ENCODE measurements around the gene SRGAP2B.
"Not testable (repeated sequence)": the region's sequence is repeated elsewhere in the genome, so short reads cannot be mapped to it uniquely, and the experiment has no call there.

The SRGAP2B gene

DNA sequence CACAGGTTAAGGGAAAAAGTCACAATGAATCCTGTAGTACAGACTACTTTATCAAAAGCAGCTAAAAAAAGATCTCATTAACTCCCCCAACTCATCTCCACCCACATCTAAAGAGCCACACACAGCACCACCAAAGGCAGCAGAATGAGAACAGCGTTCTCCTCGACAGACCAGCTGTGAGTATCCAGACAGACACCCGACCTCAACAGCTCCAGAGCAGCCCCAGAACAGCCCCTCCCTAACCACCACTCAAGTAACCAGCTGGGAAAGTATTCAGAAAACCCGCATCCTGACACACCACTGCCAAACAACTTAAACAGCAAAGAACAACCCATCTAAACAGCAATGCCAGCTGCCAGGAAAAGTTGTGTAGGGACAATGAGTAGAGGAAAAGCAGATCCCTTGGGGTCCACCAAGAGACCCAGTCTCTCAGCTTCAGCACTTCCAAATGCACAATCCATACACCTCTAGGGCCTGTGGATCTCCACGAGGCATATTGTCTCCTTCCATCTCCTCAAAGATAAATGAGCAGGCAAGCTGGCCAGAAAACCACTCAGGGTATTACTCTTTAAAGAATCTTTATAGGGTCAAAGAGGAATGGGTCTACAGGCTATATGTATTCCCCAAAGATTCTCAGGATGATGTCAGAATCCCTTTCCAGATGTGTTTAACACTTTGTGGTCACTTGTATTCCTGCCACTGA, 49.4 kb downstream of the SRGAP2B start:
- not testable (repeated sequence) for DNase-seq (ENCODE audit: low read depth in 2 of 2)

DNA sequence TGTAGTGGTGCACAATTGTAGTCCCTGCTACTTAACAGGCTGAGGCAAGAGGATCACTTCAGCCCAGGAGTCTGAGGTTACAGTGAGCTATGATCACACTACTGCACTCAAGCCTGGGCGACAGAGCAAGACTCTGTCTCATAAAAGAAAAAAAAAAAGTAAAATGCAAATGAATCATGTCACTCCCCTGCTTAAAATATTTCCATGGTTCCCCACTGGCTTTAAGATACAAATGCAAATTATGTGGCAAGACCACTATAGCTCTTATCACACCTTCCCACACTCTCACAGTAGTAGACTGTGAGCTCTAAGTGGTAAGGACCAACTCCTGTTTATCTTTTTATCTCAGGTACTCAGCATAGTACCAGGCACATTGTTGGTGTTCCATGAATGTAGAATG, 53.6 kb downstream of the SRGAP2B start:
- not testable (repeated sequence) for DNase-seq (ENCODE audit: low read depth in 2 of 2)

DNA sequence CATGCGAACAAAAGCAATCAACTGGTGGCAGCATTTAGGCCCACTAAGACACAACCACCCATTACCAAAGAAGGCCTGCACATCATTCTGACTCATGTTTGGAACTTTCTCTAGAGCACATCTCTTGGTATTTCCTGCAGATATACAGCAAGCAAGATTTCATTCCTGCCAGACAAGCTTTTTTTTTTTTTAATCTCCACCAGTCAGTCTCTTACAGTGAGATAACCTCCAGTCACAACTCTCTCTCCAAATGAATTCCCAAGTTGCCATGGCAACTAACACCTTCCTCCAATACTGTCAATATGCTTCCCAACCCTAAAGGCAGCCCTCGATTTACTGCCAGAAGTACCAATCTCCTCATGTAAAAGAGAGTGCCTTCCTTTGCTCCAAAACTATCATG, 59.1 kb downstream of the SRGAP2B start:
- DNase-seq (ENCODE audit: low read depth in 2 of 2) = not testable (repeated sequence)

DNA sequence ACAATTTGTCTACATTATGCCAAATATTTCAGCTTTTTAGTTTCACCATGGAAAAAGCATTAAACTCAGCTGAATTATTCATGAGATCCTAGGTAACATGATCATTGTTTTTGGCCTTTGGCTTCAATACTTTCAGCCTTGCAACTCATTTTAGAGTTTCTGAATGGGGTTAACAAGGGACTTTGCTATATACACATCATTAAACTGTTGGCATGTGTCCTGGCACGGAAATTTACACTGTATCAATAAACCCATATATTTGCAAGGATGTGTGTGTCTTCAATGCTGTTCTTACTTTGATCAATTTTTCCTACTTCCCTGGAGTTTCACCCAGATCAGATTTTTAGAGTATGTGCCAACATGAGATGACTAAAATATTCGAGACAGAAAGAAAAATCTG, 61.6 kb downstream of the SRGAP2B start:
- not testable (repeated sequence) for DNase-seq (ENCODE audit: low read depth in 2 of 2)

DNA sequence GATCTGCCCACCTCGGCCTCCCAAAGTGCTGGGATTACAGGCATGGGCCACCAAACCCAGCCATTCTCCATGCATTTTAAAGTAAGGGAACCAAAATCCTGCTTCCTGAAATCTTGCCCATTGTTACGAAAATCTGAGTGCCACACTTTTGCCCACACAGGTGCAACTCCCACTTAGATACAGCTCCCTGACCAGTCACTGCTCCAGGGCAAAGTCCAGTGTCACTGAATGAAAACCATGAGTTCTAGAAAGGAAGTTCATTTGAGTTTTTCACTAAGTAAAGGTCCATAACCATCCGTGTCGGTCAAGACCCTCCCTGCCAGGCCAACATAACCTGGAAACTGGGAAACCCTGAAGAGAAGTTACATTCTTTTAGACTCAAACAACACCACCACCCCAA, 67.9 kb downstream of the SRGAP2B start:
- DNase-seq (ENCODE audit: low read depth in 2 of 2) = not testable (repeated sequence)

DNA sequence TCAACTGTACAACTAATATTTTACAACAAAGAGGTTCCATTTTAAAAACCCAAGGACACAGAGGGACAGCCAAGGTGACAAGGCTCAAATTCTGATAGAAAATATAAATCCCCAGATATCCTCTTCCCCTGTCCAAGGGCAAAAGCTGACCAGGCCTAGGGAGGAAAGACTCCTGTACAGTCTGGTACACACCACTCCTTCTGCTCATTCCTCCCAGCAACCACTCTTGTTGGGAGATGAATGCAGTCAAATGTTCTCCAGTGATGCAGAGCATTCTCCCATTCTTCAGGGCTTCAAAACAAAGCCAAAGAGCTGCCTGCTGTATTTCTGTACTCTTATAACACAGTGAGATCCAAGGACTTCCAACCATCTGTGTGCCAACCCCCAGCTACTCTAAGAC, 69.8 kb downstream of the SRGAP2B start:
- DNase-seq (ENCODE audit: low read depth in 2 of 2) = not testable (repeated sequence)

DNA sequence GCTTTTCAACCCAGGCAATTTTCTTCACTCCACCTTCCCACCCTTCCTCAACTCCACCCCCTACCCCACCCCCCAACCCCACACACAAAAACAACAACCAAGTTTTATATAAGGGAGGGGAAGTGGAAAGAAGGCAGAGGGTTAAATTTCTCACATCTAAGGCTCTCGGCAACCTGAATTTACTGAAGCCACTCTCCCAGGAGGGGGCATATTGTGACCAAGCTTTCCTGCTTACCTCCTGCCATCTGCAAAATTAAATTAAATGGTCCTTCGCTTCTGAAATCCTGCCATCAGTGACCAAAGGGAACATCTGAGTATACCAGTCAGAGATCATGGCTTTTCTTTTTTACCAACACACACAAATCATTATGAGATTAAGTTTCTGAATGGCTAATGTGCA, 72.9 kb downstream of the SRGAP2B start:
- not testable (repeated sequence) for DNase-seq (ENCODE audit: low read depth in 2 of 2)

DNA sequence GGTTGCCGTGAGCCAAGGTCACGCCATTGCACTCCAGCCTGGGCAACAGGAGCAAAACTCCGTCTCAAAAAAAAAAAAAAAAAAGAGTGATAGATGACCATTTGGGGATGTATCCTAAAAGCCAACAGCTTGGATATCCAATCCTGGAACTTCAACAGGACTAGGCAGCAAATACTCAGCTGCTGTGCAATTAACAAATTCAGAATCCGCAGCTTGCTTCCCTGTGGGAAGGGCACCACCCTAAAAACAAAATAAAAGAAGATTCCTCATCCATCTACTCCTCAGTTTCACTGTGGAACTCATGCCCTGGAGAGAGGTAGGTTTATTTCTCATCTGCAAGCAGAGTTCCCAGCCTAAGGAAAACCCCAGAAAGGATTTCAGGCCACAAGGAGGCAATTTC, 73.4 kb downstream of the SRGAP2B start:
- DNase-seq (ENCODE audit: low read depth in 2 of 2) = not testable (repeated sequence)

DNA sequence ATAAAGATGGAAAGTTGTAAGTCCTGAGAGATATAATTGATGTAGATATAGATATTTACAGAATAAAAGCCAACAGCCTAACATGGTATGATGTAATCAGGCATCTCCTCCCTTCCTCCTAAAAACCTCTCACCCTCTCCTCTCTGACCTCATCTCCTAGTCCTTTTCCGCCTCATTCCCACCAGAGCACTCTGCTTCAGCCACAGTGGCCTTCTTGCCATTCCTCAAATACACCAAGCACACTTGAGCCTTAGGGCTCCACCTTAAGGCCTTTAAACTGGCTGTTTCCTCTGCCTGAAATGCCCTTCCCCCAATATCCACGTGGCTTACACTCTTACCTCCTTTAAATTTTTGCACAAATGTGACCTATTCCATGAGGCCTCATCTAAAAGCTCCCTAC, 75.4 kb downstream of the SRGAP2B start:
- DNase-seq (ENCODE audit: low read depth in 2 of 2) = not testable (repeated sequence)

DNA sequence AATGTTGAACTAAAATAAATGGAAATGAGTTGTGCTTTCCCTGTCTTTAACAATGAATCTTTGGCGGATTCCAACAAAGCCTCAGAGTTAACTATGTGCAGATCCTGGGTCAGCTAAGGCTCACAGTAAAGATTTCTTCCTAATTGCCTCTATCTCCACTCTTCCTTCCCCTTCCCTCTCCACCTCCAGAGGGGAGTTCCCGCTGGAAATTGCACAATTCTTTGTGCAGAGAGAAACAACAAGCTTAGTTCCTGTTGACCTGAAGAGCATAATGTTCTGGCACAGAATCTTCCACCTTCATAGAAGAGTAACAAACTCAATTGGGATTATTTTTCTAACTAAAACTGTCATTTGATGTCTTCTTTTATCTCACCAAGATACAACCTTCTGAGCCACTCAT, 77.4 kb downstream of the SRGAP2B start:
- DNase-seq (ENCODE audit: low read depth in 2 of 2) = not testable (repeated sequence)

DNA sequence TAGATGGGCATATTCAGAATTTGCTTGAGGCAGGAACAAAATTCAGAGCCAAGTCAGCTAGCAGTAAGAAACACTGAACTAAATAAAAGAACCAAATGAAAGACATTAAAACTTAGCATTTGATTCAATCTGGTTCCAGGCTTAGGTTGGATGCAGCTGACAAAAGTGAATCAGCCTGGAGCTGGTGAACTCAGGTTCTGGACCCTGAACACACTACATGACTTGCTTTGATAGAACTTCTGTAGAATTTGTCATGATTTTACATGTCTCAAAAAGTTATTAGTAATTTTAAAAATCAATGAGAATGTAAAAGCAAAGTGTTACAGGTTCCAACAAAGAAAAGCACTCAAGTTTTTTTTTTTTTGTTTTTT, 78.7 kb downstream of the SRGAP2B start:
- DNase-seq (ENCODE audit: low read depth in 2 of 2) = not testable (repeated sequence)

DNA sequence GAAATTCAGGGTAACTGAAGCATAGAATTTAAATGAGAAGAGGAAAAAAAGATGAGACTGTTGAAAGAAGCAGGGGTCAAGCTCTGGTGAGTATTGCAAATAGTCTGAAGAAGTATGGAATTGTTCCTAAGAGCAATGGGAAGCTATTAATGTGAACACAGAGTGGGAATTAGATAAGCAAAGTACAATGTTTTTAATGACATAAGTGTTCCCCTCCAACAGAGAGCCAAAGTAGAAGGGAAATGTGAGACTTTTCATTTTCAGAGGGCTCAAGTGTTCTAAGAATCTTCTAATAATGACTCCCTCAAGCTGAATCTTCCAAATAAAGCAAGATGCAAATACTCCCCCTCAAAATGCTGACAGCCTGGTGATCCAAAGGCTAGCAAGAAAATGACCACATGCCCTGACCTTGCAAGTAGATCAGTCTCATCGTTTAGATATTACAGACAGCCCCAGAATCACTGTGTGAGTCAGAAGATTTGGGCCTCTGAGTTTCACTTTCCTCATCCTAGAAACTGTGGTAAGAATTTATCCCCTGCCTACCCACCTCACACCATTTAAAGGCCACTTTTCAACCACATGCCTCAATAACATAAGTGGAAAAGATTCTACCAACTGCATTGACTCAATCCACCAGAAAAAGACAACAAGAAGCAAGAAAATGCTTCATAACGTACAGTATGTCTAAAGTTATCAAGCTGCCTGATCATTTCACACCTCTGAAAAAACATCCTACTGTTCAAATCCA, 79.2 kb downstream of the SRGAP2B start:
- not testable (repeated sequence) for DNase-seq (ENCODE audit: low read depth in 2 of 2)

DNA sequence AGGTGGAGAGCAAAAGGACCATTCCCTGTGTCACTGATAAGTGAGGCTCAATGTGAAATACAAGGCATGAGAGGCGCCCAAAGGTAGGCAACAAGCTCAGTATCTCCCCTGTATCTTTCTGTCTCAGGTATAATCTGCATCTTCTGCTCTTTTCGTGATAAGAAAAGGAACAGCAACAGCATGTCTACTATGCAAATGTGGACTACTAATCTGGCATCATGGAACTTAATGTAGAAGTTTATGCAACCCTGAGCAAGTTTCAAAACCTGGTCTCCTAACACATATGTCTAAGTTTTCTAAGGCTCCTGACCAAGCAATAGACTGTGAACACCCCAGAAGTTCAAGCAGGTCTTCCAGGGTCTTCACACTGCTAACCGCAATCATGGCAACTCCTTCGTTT, 81.8 kb downstream of the SRGAP2B start:
- not testable (repeated sequence) for DNase-seq (ENCODE audit: low read depth in 2 of 2)

DNA sequence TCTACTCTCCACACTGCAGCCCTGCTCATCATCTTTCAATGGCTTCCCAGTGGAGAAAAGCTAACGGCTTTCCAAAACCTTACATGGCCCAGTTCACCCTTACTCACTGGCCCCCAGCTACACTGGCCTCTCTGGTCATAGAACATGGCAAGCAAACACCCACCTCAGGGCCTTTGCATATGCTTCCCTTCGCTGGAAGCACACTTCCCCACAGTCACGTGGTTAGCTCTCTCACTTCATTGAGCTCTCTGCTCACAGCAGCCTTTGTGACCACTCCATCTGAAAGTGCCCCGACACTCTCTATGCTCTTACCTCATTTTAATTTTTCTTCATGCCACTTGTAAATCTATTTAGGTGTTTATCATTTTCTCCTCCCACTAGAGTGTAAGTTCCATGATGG, 83.3 kb downstream of the SRGAP2B start:
- not testable (repeated sequence) for DNase-seq (ENCODE audit: low read depth in 2 of 2)

DNA sequence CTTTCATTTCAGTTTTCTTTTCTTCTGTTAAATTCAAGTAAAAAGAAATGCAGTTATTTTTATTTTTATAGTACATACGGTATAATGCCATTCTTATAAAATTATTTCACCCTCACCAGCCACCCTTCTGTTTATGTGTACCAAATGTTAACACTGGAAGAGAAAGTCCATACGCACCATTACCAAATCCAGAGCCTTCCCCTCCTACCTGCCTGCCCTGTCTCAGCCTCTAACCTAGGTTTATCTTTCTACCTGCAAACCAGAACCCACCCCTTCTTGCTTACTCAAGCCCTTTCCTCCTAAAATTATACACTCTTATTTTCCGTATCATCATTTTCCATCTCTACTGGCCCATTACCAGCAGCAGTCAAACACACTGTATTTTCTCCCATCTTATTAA, 84.5 kb downstream of the SRGAP2B start:
- not testable (repeated sequence) for DNase-seq (ENCODE audit: low read depth in 2 of 2)

DNA sequence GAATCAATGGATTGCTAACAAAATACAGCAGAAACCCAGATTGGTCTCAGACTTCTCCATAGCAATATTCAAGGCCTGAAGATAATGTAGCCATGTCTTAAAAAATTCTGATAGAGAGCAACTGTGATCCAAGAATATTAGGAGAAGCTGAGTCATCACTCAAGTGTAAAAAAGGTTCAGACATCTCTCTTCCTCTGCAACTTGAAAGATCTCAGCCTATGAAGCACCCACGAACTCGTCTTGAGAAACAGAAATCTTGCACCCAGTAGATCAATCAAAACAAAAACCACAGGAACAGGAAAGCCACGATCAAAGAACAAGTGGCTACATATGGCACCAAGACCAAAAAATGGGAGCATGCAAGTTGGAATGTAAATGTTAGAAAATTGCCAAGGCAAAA, 85.2 kb downstream of the SRGAP2B start:
- DNase-seq (ENCODE audit: low read depth in 2 of 2) = not testable (repeated sequence)

DNA sequence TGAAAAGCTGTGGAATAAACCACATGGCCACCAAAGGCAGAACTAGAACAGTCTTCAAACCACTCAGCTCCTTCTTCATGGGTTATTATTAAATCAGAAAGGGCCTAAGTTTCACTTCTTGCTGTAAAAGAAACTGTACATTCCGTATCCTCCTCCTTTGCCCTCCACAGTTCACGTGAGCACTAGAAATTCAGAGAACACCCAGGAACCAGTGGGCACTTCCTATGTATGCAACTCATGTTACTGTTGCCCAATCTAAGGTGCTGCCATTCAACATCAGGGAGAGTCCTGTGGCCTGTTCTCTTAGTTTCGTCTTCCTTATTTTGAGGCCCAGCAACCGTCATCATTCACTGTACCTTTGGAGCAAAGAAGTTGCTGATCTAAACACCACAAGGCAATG, 86.7 kb downstream of the SRGAP2B start:
- DNase-seq (ENCODE audit: low read depth in 2 of 2) = not testable (repeated sequence)

DNA sequence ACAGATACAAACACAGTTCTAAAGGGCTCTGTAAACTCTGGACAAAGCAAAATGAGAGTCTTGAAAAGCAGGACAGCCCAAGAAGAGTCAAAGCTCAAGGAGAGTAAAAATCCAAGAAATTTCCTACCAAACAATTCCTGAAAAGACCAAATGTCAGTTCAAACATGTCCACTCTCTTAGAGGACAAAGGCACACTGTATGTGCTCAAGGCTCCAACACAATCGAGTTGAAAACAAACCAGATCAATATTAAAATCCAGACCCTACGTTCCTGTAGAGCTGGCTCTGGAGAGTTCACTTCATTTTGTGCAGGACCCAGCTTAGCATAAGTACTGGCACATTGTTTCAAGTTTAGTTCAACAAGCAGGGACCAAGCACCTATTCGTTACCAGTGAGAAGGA, 90.0 kb downstream of the SRGAP2B start:
- DNase-seq (ENCODE audit: low read depth in 2 of 2) = not testable (repeated sequence)

DNA sequence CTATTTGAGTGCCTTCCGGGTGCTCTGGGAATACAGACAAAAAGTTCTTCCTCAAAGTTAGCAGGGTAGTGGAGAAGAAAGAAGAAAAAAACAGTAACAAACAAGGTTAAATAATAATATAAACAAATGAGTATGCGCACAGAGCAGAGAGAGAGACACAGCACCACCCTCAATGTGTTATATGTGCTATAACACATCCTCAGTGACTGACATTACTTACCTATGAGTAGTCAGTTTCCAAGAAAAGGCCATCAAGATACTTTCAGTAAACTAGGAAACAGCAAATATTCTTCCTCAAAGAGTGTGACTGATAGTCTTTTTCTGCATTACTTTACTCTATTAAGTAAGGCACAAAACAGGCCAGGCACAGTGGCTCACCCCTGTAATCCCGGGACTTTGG, 93.7 kb downstream of the SRGAP2B start:
- DNase-seq (ENCODE audit: low read depth in 2 of 2) = not testable (repeated sequence)

DNA sequence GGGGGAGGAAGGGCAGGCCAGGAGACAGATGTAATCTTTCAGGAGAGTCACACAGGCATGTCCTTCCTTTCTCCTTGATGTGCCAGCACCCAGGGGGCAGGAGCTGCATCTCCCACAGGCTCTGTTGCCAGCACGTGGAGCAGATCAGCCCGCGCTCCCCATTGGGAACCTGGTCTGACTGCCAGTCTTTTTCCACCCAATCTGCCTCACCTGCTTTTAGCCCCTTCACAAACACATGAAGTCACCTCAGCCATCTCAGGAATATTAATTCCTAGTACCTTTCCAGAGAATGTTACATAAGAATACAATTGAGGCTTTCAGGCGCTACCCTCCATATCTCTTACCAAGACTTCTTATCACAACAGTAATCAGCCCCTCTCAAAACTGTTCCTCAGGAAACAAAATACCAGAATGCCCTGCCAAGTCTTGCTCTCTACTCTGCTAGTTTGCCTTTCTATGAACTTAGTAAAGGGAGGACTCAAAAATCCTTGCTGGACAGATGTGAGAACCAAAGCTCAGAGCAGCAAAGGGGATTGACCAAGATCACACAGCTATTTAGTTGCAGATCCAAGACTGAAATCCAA, 94.3 kb downstream of the SRGAP2B start:
- DNase-seq (ENCODE audit: low read depth in 2 of 2) = not testable (repeated sequence)

DNA sequence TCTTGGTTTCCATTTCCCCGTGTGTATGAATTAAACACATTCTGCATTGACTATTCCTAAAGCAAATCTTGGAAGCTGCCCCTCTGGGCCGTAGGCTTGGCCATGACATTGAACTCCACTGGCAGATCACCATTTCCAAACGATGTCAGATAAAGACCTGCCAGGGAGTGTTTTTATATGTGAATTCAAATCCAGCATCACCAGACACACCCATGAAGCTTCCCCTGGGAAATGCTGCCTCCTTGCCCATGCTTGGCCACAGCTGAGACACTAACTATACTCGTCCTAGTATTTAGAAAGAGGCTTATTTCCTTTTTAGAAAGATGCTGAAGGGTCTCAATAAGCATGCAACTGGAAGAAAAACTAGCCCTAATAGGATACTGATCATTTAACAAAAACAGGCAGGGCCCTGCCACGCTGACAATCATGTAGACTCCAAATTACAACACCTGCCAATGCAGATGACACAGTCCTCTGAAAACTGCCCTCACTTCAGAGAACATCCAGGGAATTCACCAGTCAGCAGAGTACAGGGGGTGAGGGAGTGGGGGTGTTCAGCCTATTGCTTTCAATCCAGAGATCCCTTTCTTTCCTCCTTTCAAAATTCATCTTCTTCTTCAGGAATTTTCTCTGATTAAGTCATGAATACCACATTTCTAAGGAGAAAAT, 94.9 kb downstream of the SRGAP2B start:
- not testable (repeated sequence) for DNase-seq (ENCODE audit: low read depth in 2 of 2)

DNA sequence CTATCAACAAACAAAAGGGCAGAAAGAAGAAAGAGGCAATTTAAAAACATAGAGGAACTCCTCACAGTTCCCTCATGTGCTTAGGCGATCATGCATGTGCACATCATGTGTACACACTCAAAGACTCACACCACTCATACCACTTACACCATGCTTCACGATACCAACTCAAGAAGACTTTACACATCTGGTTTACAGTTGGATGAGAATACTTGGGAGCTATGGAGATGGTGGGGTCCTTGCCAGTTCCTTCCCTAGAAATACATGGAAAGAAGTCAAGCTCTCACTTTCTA, 96.2 kb downstream of the SRGAP2B start:
- not testable (repeated sequence) for DNase-seq (ENCODE audit: low read depth in 2 of 2)
